ENCODE measurements around the gene VCX2.
"Not testable (repeated sequence)": the region's sequence is repeated elsewhere in the genome, so short reads cannot be mapped to it uniquely, and the experiment has no call there.

VCX2 gene

GRCh38 chrX:8122538-8122937 is 48.5 kb downstream of the VCX2 start:
- Histone ChIP-seq H3K9me3 (ENCODE audit: control insufficient read depth, insufficient read depth, low read depth, low read length) (peaks cover 6% of the 10 kb centered on the region; the same call in 1 of the 2 replicates), H3K9ac (ENCODE audit: low read length) (no peak overlapping the region), H3K27ac (ENCODE audit: low read depth, low read length) (no peak overlapping the region), H3K27me3 (ENCODE audit: control insufficient read depth, insufficient read depth, low read length) (no peaks in the 10 kb centered on the region), H3K4me3 (ENCODE audit: low read depth, low read length) (no peak overlapping the region), H3K4me1 (ENCODE audit: control insufficient read depth, insufficient read depth, low read length) (no peaks in the 10 kb centered on the region), H3K36me3 (ENCODE audit: control insufficient read depth, insufficient read depth, low read length) (no peaks in the 10 kb centered on the region)

- H3K4me1 ChIP-seq (ENCODE audit: control insufficient read depth, insufficient read depth, low read length); H3K27me3 ChIP-seq (ENCODE audit: control insufficient read depth, insufficient read depth, low read length); H3K9ac ChIP-seq (ENCODE audit: low read length); H3K9me3 ChIP-seq (ENCODE audit: control insufficient read depth, insufficient read depth, low read depth, low read length); H3K4me3 ChIP-seq (ENCODE audit: low read depth, low read length); H3K36me3 ChIP-seq (ENCODE audit: control insufficient read depth, insufficient read depth, low read length); H3K27ac ChIP-seq (ENCODE audit: low read depth, low read length): not testable (repeated sequence)
Measured at GRCh38 chrX:8121391-8121790, 49.7 kb downstream of the VCX2 start.

All from HUES6 (cell line).